Measurements from ENCODE around the gene LIPI.
"Not testable (repeated sequence)": the region's sequence is repeated elsewhere in the genome, so short reads cannot be mapped to it uniquely, and the experiment has no call there.

Gene LIPI

DNA sequence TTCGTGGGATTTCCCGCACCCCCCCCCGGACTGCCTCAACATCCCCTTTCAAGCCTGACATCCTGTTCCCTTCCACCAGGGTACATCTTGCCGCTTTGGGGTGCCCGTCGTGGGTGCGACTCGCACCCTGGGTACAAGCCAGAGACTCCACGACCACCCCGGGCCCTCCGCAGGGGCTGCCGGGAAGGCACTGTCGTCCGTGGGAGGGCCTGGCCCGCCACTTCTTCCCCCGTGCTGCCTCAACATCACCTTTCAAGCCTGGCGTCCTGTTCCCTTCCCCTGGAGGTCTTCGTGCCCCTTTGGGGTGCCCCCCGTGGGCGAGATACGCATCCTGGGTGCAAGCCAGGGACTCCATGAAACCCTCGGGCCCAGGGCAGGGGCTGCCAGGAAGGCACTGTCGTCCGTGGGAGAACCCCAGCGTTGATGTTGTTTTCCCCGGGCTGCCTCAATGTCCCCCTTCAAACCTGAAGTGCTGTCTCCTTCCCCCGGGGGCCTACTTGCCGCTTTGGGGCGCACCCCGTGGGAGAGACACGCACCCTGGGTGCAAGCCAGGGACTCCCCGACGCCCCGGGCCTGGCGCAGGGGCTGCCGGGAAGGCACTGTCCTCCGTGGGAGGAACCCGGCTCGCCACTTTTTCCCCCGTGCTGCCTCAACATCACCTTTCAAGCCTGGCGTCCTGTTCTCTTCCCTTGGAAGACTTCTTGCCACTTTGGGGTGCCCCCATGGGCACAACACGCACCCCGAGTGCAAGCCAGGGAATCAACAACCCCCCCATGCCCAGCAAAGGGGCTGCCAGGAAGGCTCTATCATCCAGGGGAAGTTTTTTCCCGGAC is 138.6 kb downstream of the LIPI start:
- no peak for DNase-seq

DNA sequence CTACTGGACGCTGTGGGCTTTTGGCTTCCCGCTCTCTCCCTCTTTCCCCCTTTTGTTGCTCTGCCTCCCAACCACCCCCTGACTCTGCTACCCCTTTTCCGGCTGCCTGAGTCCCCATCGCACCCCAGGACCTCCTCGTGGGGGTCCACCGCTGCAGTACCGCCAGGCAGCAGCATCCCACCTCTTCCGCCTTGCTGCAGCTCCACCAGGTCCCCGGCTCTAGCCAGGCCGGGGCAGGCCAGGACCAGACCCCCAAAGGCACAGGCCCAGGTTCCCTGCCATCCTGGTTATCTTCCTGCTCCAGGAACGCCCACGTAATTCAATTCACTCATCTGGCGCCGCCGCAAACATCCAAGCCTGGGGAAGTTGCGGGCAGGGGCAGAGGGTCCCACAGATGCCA is 139.8 kb downstream of the LIPI start:
- no peak for DNase-seq

GRCh38 chr21:14070049-14070893 is 140.5 kb downstream of the LIPI start:
- DNase-seq = no peak

DNA sequence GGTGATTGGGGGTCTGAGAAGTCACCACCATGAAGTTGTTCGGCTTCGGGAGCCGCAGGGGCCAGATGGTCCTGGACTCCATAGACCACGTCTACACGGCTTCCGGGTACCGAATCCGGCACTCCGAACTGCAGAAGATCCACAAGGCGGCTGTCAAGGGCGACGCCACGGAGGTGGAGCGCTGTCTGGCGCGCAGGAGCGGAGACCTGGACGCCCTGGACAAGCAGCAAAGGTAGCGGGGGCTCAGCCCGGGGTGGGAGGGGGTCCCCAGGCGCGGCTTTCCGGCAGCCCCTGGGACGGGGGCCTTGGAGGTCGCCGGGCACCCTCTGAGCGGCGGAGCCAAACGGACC is 146.5 kb downstream of the LIPI start:
- no peak for DNase-seq

DNA sequence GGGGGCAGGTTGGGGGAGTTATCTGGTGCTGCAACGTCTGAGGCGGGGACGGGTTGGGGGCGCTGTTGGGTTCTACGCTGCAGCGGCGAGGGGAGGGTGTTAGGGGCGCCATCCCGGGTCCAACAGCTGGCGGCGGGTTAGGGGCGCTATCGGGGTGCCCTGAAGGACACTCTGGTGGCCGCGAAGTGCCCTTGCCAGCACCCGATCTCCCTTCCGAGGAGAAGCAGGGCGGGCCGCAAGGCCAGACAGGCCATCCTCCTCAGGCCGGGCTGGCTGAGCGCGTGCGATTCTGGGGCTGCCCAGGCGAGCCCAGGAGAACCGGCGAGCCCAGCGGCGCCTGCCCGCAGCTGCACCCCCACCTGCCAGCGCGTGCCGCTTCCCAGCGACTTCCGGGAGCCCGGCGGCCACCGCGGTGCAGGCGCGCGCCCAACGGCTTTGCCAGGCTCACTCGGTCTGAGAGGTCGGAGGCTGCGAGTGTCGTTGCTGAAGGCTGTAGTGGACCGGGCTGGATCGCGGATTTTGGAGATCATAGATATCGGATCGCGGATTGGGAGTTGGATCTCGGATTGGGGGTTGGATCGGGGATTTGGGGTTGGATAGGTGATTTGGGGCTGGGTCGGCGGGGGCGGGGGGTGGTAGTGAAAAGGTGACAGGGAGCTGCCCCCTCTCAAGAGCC is 147.0 kb downstream of the LIPI start:
- not testable (repeated sequence) for DNase-seq

DNA sequence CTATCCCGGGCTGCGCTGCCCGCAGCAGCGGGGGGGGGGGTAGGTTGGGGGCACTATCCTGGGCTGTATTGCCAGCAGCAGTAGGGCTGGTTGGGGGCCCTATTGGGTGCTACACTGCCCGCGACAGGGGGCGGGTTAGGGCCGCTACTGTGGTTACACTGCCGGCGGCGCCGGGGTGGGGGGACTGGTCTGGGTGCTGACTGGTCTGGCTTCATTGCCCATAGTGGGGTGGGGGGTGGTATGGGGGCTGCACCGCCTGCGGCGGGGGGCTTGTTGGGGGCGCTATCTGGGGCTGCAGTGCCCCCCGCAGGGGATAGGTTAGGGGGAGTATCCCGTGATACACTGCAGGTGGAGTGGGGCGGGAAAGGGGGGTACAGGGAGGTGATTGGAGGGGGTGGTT is 148.1 kb downstream of the LIPI start:
- DNase-seq = not testable (repeated sequence)

GRCh38 chr21:14061820-14062219 is 148.9 kb downstream of the LIPI start:
- DNase-seq = not testable (repeated sequence)

- not testable (repeated sequence) for DNase-seq
Observed at GRCh38 chr21:14058995-14059627, 151.6 kb downstream of the LIPI start.
